ENCODE measurements around the gene ELMO1.

ELMO1 gene

GRCh38 chr7:37116093-37116701 is 332.5 kb downstream of the ELMO1 start:
- no peak overlapping the region for H3K4me3 ChIP-seq (ENCODE audit: low read depth in 1 of 2, low read length in 2 of 2)
- TF ChIP-seq EZH2 (IDR thresholded peaks at IDR 0.05; ENCODE audit: borderline replicate concordance, low read depth, low read length, severe bottlenecking) (no peak), CTCF (IDR thresholded peaks at IDR 0.05; ENCODE audit: borderline replicate concordance, extremely low read depth, low read length, poor library complexity, severe bottlenecking) (no peak)
- H3K9me3 ChIP-seq (ENCODE audit: insufficient read depth, low read length, severe bottlenecking): no peaks in the 10 kb centered on the region
- H3K4me2 ChIP-seq (ENCODE audit: insufficient read depth, low read length): no peak overlapping the region
- H3K9ac ChIP-seq (ENCODE audit: low read depth, low read length): no peak overlapping the region
- ATAC-seq (ENCODE audit: insufficient read depth, low read depth): peak; percentile 84
- no peaks in the 10 kb centered on the region for H4K20me1 ChIP-seq (ENCODE audit: insufficient read depth, low read length)
- H3K27ac ChIP-seq (ENCODE audit: low read length): no peak overlapping the region
- H2AFZ ChIP-seq (ENCODE audit: low read depth, low read length): no peak overlapping the region
- no peaks in the 10 kb centered on the region for H3K27me3 ChIP-seq (ENCODE audit: insufficient read depth, low read length, poor library complexity)
- no peaks in the 10 kb centered on the region for H3K79me2 ChIP-seq (ENCODE audit: insufficient read depth, low read length)
- H3K36me3 ChIP-seq (ENCODE audit: insufficient read depth, low read length): peaks cover 12% of the 10 kb centered on the region; the same call in 1 of the 2 replicates
- H3K4me1 ChIP-seq (ENCODE audit: insufficient read depth, low read length): peaks cover 17% of the 10 kb centered on the region
- no peak for DNase-seq

DNA sequence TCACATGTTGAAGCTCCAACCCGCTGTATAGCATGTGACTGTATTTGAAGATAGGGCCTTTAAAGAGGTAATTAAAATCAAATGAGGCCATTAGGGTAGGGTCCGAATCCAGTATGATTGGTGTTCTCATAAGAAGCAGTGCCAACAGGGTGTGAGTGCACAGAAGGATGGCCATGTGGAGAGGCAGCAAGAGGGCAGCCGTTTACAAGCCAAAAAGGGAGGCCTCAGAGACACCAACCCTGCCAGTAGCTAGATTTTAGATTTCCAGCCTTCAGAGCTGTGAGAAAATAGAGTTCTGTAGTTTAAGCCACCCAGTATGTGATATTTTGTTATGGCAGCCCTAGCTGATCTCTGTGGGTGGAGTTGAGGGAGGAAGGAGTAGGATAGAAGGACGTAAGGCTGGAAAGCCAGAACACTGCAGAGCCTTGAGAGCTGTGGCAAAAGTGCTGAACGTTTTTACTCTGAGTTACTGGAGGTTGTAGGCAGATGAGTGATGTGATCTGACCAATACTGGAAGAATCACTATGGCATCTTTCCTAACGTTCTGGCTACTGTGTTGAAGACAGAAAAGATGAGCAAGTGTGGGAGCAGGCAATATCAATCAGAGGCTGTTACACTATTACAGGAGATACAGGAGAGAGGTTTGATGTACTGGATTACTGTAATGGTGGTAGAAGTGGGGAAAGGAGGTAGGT is 334.9 kb downstream of the ELMO1 start:
- Histone ChIP-seq H3K27me3 (ENCODE audit: insufficient read depth, low read length, poor library complexity) (no peaks in the 10 kb centered on the region), H3K79me2 (ENCODE audit: insufficient read depth, low read length) (no peaks in the 10 kb centered on the region), H3K9ac (ENCODE audit: low read depth, low read length) (no peak overlapping the region), H3K36me3 (ENCODE audit: insufficient read depth, low read length) (peaks cover 12% of the 10 kb centered on the region; the same call in 1 of the 2 replicates), H3K4me1 (ENCODE audit: insufficient read depth, low read length) (peaks cover 17% of the 10 kb centered on the region), H3K9me3 (ENCODE audit: insufficient read depth, low read length, severe bottlenecking) (no peaks in the 10 kb centered on the region), H3K4me3 (ENCODE audit: low read depth in 1 of 2, low read length in 2 of 2) (no peak overlapping the region), H3K27ac (ENCODE audit: low read length) (no peak overlapping the region), H2AFZ (ENCODE audit: low read depth, low read length) (no peak overlapping the region), H4K20me1 (ENCODE audit: insufficient read depth, low read length) (no peaks in the 10 kb centered on the region), H3K4me2 (ENCODE audit: insufficient read depth, low read length) (no peak overlapping the region)
- TF ChIP-seq EZH2 (IDR thresholded peaks at IDR 0.05; ENCODE audit: borderline replicate concordance, low read depth, low read length, severe bottlenecking) (no peak), CTCF (IDR thresholded peaks at IDR 0.05; ENCODE audit: borderline replicate concordance, extremely low read depth, low read length, poor library complexity, severe bottlenecking) (no peak)
- DNase-seq: no peak
- ATAC-seq (ENCODE audit: insufficient read depth, low read depth): no peak

GRCh38 chr7:37112876-37113275 is 335.8 kb downstream of the ELMO1 start:
- no peak for ATAC-seq (ENCODE audit: insufficient read depth, low read depth)
- H3K4me1 ChIP-seq (ENCODE audit: insufficient read depth, low read length): peaks cover 17% of the 10 kb centered on the region
- H3K27me3 ChIP-seq (ENCODE audit: insufficient read depth, low read length, poor library complexity): no peaks in the 10 kb centered on the region
- no peak overlapping the region for H3K27ac ChIP-seq (ENCODE audit: low read length)
- no peak overlapping the region for H3K9ac ChIP-seq (ENCODE audit: low read depth, low read length)
- H4K20me1 ChIP-seq (ENCODE audit: insufficient read depth, low read length): no peaks in the 10 kb centered on the region
- no peak overlapping the region for H2AFZ ChIP-seq (ENCODE audit: low read depth, low read length)
- H3K79me2 ChIP-seq (ENCODE audit: insufficient read depth, low read length): no peaks in the 10 kb centered on the region
- TF ChIP-seq EZH2 (IDR thresholded peaks at IDR 0.05; ENCODE audit: borderline replicate concordance, low read depth, low read length, severe bottlenecking): no peak
- no peak overlapping the region for H3K4me2 ChIP-seq (ENCODE audit: insufficient read depth, low read length)
- no peak for DNase-seq
- H3K36me3 ChIP-seq (ENCODE audit: insufficient read depth, low read length): peaks cover 12% of the 10 kb centered on the region; the same call in 1 of the 2 replicates
- H3K9me3 ChIP-seq (ENCODE audit: insufficient read depth, low read length, severe bottlenecking): no peaks in the 10 kb centered on the region
- no peak overlapping the region for H3K4me3 ChIP-seq (ENCODE audit: low read depth in 1 of 2, low read length in 2 of 2)

DNA sequence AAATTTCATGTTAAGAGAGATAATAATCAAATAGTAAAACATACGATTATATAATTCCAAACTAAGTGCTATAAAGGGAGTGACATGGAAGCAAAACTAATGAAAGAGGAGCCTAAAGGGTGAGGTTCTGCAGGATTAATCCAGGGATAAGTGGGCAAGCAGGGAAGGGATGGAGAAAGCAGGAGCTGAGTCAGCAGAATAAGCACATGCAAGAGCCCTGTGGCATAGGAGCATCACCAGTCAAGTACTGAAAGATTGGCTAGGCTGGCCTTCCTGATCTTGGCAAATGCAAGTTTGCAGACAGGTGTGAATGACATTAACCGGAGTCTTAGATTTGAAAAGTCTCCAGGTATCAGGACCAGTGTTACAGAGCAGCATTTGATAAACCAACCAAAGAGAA is 336.4 kb downstream of the ELMO1 start:
- peaks cover 12% of the 10 kb centered on the region; the same call in 1 of the 2 replicates for H3K36me3 ChIP-seq (ENCODE audit: insufficient read depth, low read length)
- H3K79me2 ChIP-seq (ENCODE audit: insufficient read depth, low read length): no peaks in the 10 kb centered on the region
- H3K27me3 ChIP-seq (ENCODE audit: insufficient read depth, low read length, poor library complexity): no peaks in the 10 kb centered on the region
- no peak overlapping the region for H2AFZ ChIP-seq (ENCODE audit: low read depth, low read length)
- H4K20me1 ChIP-seq (ENCODE audit: insufficient read depth, low read length): no peaks in the 10 kb centered on the region
- peaks cover 16% of the 10 kb centered on the region for H3K4me1 ChIP-seq (ENCODE audit: insufficient read depth, low read length)
- H3K27ac ChIP-seq (ENCODE audit: low read length): no peak overlapping the region
- no peak overlapping the region for H3K4me2 ChIP-seq (ENCODE audit: insufficient read depth, low read length)
- H3K9me3 ChIP-seq (ENCODE audit: insufficient read depth, low read length, severe bottlenecking): no peaks in the 10 kb centered on the region
- TF ChIP-seq CTCF (IDR thresholded peaks at IDR 0.05; ENCODE audit: borderline replicate concordance, extremely low read depth, low read length, poor library complexity, severe bottlenecking) (no peak), EZH2 (IDR thresholded peaks at IDR 0.05; ENCODE audit: borderline replicate concordance, low read depth, low read length, severe bottlenecking) (no peak)
- DNase-seq (no peak), ATAC-seq (ENCODE audit: insufficient read depth, low read depth) (no peak)
- H3K4me3 ChIP-seq (ENCODE audit: low read depth in 1 of 2, low read length in 2 of 2): no peak overlapping the region
- no peak overlapping the region for H3K9ac ChIP-seq (ENCODE audit: low read depth, low read length)

Measured in DND-41 (cell line).